HepG2 (cell line): Measurements from ENCODE around the gene RAPGEF6. TPM values are rescaled to one million over a fixed set of nuclear protein-coding genes. Genes with fewer than 3 reads are reported as not detected.

Source experiments
- AHDC1 ChIP-seq: sonication (generic); formaldehyde crosslinking; IDR thresholded peaks from 2 replicates; pipeline ENCODE4 v1.5.1; 2020; ENCODE audit warnings: mild to moderate bottlenecking, missing genetic modification reagents, borderline replicate concordance
- ATF7-NPFF ChIP-seq: sonication (generic); formaldehyde crosslinking; IDR thresholded peaks from 2 replicates; pipeline ENCODE4 v1.8.1; 2023; ENCODE audit warnings: mild to moderate bottlenecking, low read depth, missing genetic modification reagents, moderate library complexity
- GPN1 ChIP-seq: sonication (generic); formaldehyde crosslinking; IDR thresholded peaks from 2 replicates; pipeline ENCODE4 v1.5.1; 2020; ENCODE audit warnings: missing genetic modification reagents, borderline replicate concordance
- KLF12 ChIP-seq: sonication (generic); formaldehyde crosslinking; IDR thresholded peaks from 2 replicates; pipeline ENCODE4 v1.4.0; 2020; ENCODE audit warnings: missing genetic modification reagents, borderline replicate concordance
- MED8 ChIP-seq: sonication (generic); formaldehyde crosslinking; IDR thresholded peaks from 2 replicates; pipeline ENCODE4 v1.8.1; 2023; ENCODE audit warnings: mild to moderate bottlenecking, missing genetic modification reagents; ENCODE audit not compliant: insufficient replicate concordance
- POLR2A ChIP-seq, 2 experiments: IDR thresholded peaks; 2 replicates each; pipeline ENCODE4 v1.6.1; 2011; ENCODE audit warnings: low read depth in 2 of 2, low read length in 2 of 2, mild to moderate bottlenecking in 1 of 2, moderate library complexity in 1 of 2; ENCODE audit not compliant: insufficient read depth in 1 of 2
- ZNF414 ChIP-seq: sonication (generic); formaldehyde crosslinking; IDR thresholded peaks from 2 replicates; pipeline ENCODE4 v1.5.0; 2020; ENCODE audit warnings: missing genetic modification reagents
- ZSCAN12 ChIP-seq: sonication (generic); formaldehyde crosslinking; IDR thresholded peaks from 2 replicates; pipeline ENCODE4 v1.9.0; 2021; ENCODE audit warnings: mild to moderate bottlenecking, missing genetic modification reagents
- ZSCAN31 ChIP-seq: sonication (generic); formaldehyde crosslinking; IDR thresholded peaks from 2 replicates; pipeline ENCODE4 v1.5.0; 2020; ENCODE audit warnings: low read depth, mild to moderate bottlenecking, missing genetic modification reagents
- polyA plus RNA-seq, 8 experiments: library from polyadenylated mRNA; depleted of rRNA in 3 of 8; stranded (reverse) in 7 of 8; unstranded in 1 of 8; fragments of >200 nt; fragmentation: Illumina TruSeq in 4 of 8; extraction: Trizol in 4 of 8; gene quantifications; 2 replicates each; pipeline versions ENCODE4 v1.2.1 to v1.2.3, GENCODE V29; 2011 to 2016; ENCODE audit warnings: low read depth in 4 of 8, missing spikeins in 1 of 8, mixed read lengths in 1 of 8; ENCODE audit not compliant: insufficient read depth in 1 of 8
- total RNA-seq, 5 experiments: library from RNA; depleted of rRNA; stranded (reverse); fragments of >200 nt; fragmentation: Illumina TruSeq; extraction: Trizol; gene quantifications; 2 replicates each; pipeline ENCODE4 v1.2.3, GENCODE V29; 2016; ENCODE audit warnings: low read depth in 1 of 5

RAPGEF6 gene
- total and polyA plus RNA-seq, 2 of the 13 experiments (the other 11 are each of a cell fraction or from before 2014, with no cell fraction given) = 7.7 to 24.6 TPM

- no peak for TF ChIP-seq AHDC1 (CRISPR knock-in tag)
- 0 out of 2 replicates have a peak, but pooled peaks have one; percentile 5 for TF ChIP-seq ATF7-NPFF (CRISPR knock-in tag)
- TF ChIP-seq MED8 (CRISPR knock-in tag) = peak; percentile 29
- peak; percentile 11; the same call in 1 of the 2 replicates for TF ChIP-seq ZSCAN12 (CRISPR knock-in tag)
- peak in 1 of 2 experiments; percentile 5; a peak in 1 of 4 replicates for TF ChIP-seq POLR2A (IDR thresholded peaks at IDR 0.05; ENCODE audit: insufficient read depth in 1 of 2, low read depth in 2 of 2, low read length in 2 of 2)
- TF ChIP-seq ZNF414 = 0 out of 2 replicates have a peak, but pooled peaks have one; percentile 33
- 0 out of 2 replicates have a peak, but pooled peaks have one; percentile 8 for TF ChIP-seq KLF12
- no peak for TF ChIP-seq GPN1 (CRISPR knock-in tag)
- TF ChIP-seq ZSCAN31 (CRISPR knock-in tag) = 0 out of 2 replicates have a peak, but pooled peaks have one; percentile 7
Measured at GRCh38 chr5:131635684-131636572, 899 bp upstream of the RAPGEF6 start (continued).
